Vagina (tissue), 2 donors: ENCODE results near the gene SCN10A. TPM values are rescaled to one million over a fixed set of nuclear protein-coding genes. Genes with fewer than 3 reads are reported as not detected.

Experiments used
- DNase-seq, 2 donors: peaks; one replicate each; pipeline ENCODE4 v3.0.0-alpha.2; 2017; ENCODE audit errors: extremely low spot score in 2 of 2
- H3K27ac ChIP-seq: fragments of 200-600 bp; sonication (generic); one replicate; pipeline ENCODE4 v1.5.1; 2019
- H3K27me3 ChIP-seq: fragments of 200-600 bp; sonication (generic); one replicate; pipeline ENCODE4 v1.5.1; 2019
- H3K36me3 ChIP-seq, 2 donors: fragments of 200-600 bp; sonication (generic); one replicate each; pipeline ENCODE4 v1.5.1; 2017 to 2019
- H3K4me1 ChIP-seq: fragments of 200-600 bp; sonication (generic); one replicate; pipeline ENCODE4 v1.5.1; 2019
- H3K4me3 ChIP-seq, 2 donors: fragments of 200-600 bp; sonication (generic); 1 replicate in 1 of 2; 2 replicates in 1 of 2; pipeline ENCODE4 v1.5.1; 2016 to 2019
- H3K9me3 ChIP-seq: fragments of 200-600 bp; sonication (generic); one replicate; pipeline ENCODE4 v1.5.1; 2019
- CTCF ChIP-seq, 3 experiments: fragments of 450-650 bp in 2 of 3; fragments of 200-600 bp in 1 of 3; sonication (generic) in 1 of 3; IDR thresholded peaks; one replicate each; pipeline ENCODE4 v1.5.1; 2017 to 2019; ENCODE audit warnings: antibody characterized with exemption in 3 of 3, mild to moderate bottlenecking in 2 of 3, moderate library complexity in 2 of 3
- POLR2A ChIP-seq, 2 donors: fragments of 450-650 bp; IDR thresholded peaks; one replicate each; pipeline ENCODE4 v1.6.1; 2017; ENCODE audit warnings: antibody characterized with exemption in 2 of 2, mild to moderate bottlenecking in 2 of 2, moderate library complexity in 2 of 2
- POLR2AphosphoS5 ChIP-seq, 2 donors: sonication (generic); formaldehyde crosslinking; IDR thresholded peaks; one replicate each; pipeline ENCODE4 v1.9.0; 2017; ENCODE audit warnings: antibody characterized with exemption in 2 of 2, mild to moderate bottlenecking in 2 of 2, low read depth in 1 of 2; ENCODE audit not compliant: insufficient read depth in 1 of 2
- intact Hi-C: fragments of 100-400 bp; cut with DNase I; formaldehyde crosslinking; loops from one replicate; pipeline ENCODE4 v1.15.1; 2023
- total RNA-seq: library from RNA; depleted of rRNA; stranded (reverse); fragments of >200 nt; gene quantifications from one replicate; pipeline ENCODE4 v1.2.3, GENCODE V29; 2016

SCN10A gene
- total RNA-seq, 1 donor from 2014 or later, result not detected

DNA sequence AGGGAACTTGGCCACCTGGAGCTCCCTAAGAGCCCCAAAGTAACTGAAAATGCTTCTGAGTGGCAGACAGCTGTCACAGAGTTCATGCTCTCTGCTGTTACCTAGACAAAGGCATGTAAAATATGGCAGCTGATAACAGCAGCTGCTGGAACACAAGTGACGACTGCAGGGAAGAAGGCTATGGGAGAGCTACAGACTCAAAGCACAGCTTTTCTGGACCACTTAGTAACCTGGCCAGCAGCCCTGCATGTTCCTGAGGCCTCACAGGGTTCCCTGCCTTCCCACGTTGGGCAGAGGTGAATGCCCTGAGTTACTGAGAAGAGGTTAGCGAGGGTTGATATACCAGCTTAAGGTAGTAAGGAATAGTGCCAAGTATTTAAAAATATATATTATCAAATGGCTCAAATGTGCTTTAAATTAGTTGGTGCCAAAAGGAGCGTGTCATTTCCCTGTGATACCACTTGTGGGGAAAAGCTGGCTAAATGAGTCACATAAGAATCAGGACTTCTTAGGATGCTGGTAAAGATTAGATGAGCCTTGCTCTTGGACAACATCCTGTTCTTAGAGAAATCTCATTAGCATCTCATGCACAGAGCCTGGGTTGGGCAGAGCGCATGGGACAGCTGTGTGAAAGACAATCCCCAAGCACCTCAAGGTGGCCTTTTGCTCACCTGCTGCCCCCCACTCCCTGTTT, 90.1 kb downstream of the SCN10A start:
- intact Hi-C loops, result no loop called here
- Histone ChIP-seq H3K9me3 (no peaks in the 10 kb centered on the region), H3K4me1 (no peaks in the 10 kb centered on the region), H3K36me3 (no peaks in the 10 kb centered on the region), H3K4me3 (no peak overlapping the region), H3K27ac (no peak overlapping the region), H3K27me3 (no peaks in the 10 kb centered on the region)
- TF ChIP-seq CTCF (IDR thresholded peaks at IDR 0.05), result no peak
- no peak for TF ChIP-seq POLR2AphosphoS5 (IDR thresholded peaks at IDR 0.05; ENCODE audit: insufficient read depth in 1 of 2, low read depth in 1 of 2)
- TF ChIP-seq POLR2A (IDR thresholded peaks at IDR 0.05), result no peak
- no peak for DNase-seq

GRCh38 chr3:38724392-38724736, 91.7 kb downstream of the SCN10A start:
- Histone ChIP-seq H3K36me3 (no peaks in the 10 kb centered on the region), H3K4me1 (no peaks in the 10 kb centered on the region), H3K4me3 (no peak overlapping the region), H3K27ac (no peak overlapping the region), H3K27me3 (no peaks in the 10 kb centered on the region), H3K9me3 (no peaks in the 10 kb centered on the region)
- TF ChIP-seq POLR2AphosphoS5 (IDR thresholded peaks at IDR 0.05; ENCODE audit: insufficient read depth in 1 of 2, low read depth in 1 of 2), result no peak
- TF ChIP-seq CTCF (IDR thresholded peaks at IDR 0.05), result no peak
- TF ChIP-seq POLR2A (IDR thresholded peaks at IDR 0.05), result no peak
- no peak for DNase-seq
- intact Hi-C loops, result no loop called here

- Histone ChIP-seq H3K36me3 (no peaks in the 10 kb centered on the region), H3K9me3 (no peaks in the 10 kb centered on the region), H3K4me3 (no peak overlapping the region), H3K27me3 (no peaks in the 10 kb centered on the region), H3K27ac (no peak overlapping the region), H3K4me1 (no peaks in the 10 kb centered on the region)
- DNase-seq, result no peak
- TF ChIP-seq POLR2AphosphoS5 (IDR thresholded peaks at IDR 0.05; ENCODE audit: insufficient read depth in 1 of 2, low read depth in 1 of 2), result no peak
- TF ChIP-seq CTCF (IDR thresholded peaks at IDR 0.05), result no peak
- no peak for TF ChIP-seq POLR2A (IDR thresholded peaks at IDR 0.05)
- intact Hi-C loops, result no loop called here
These were observed 92.2 kb downstream of the SCN10A start for GRCh38 chr3:38723569-38724391.

DNA sequence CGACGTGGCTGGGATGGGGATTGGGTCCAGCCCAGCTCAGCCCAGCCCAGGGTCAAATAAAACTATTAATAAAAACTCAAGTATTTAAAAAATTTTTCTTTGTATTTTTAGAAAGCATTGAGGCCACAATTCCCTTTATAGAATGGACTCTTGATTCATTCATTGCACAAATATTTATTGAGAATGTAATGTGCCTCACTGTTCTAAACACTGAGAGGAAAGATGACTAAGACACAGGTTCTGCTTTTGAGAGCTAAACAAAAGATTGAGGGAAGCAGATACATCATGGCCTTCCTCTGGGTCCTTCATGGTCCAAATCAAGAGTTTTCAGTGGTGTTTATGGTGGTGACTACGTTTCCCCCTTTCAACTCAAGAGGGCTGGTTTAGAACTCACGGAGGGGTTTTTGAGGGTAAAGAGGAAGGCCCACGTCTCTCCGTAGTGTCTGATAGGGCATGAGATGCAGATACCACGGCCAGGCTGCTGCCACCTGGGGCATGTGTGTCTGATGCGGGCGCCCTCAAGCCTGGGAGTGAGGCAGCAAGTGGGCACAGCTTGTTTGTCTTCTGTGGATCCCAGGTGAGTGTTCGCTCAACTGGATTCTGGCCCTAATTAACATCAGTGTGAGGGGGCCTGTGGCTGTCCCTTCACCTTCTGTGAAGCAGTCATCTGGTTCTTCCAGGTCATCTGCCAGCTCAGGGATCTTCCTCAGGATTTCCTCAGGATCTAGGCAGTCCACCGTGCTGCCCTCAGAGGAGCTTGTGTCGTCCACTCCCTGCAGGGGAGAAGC, 93.0 kb downstream of the SCN10A start:
- intact Hi-C loops, result no loop called here
- TF ChIP-seq POLR2AphosphoS5 (IDR thresholded peaks at IDR 0.05; ENCODE audit: insufficient read depth in 1 of 2, low read depth in 1 of 2) (no peak), CTCF (IDR thresholded peaks at IDR 0.05) (no peak), POLR2A (IDR thresholded peaks at IDR 0.05) (no peak)
- H3K4me3 ChIP-seq, result no peak overlapping the region
- no peak overlapping the region for H3K27ac ChIP-seq
- DNase-seq, result peak in 1 of 2 donors; percentile 71
- H3K27me3 ChIP-seq, result no peaks in the 10 kb centered on the region
- no peaks in the 10 kb centered on the region for H3K9me3 ChIP-seq
- H3K36me3 ChIP-seq, result no peaks in the 10 kb centered on the region
- no peaks in the 10 kb centered on the region for H3K4me1 ChIP-seq
